Nephron progenitor cell (in vitro differentiated cells): ENCODE results near the gene EIF4G1.

Experiments
- DNase-seq: peaks from one replicate; pipeline ENCODE4 v3.0.0; 2021
- H3K27ac Mint-ChIP-seq: 2 replicates; pipeline ENCODE4 v1.8.0; 2021; ENCODE audit warnings: mild to moderate bottlenecking, moderate library complexity, mixed read lengths
- H3K27me3 Mint-ChIP-seq: 2 replicates; pipeline ENCODE4 v1.8.0; 2021; ENCODE audit warnings: mild to moderate bottlenecking, low read depth, mixed read lengths; ENCODE audit not compliant: poor library complexity
- H3K36me3 Mint-ChIP-seq: 2 replicates; pipeline ENCODE4 v1.8.0; 2021; ENCODE audit warnings: low read depth, mixed read lengths
- H3K4me1 Mint-ChIP-seq: 2 replicates; pipeline ENCODE4 v1.8.0; 2021; ENCODE audit warnings: mixed read lengths
- H3K4me3 Mint-ChIP-seq: 2 replicates; pipeline ENCODE4 v1.8.0; 2021; ENCODE audit warnings: mild to moderate bottlenecking, moderate library complexity, mixed read lengths
- H3K9me3 Mint-ChIP-seq: 2 replicates; pipeline ENCODE4 v1.8.0; 2021; ENCODE audit warnings: mild to moderate bottlenecking, moderate library complexity, mixed read lengths
- CTCF ChIP-seq: fragments of 200-600 bp; sonication (generic); IDR thresholded peaks from 2 replicates; pipeline ENCODE4 v1.5.0; 2021; ENCODE audit warnings: antibody characterized with exemption

Gene EIF4G1

GRCh38 chr3:184381261-184382224 lies 67.1 kb downstream of the EIF4G1 start:
- no peak for TF ChIP-seq CTCF
- Mint-ChIP-seq H3K36me3 (no peaks in the 10 kb centered on the region), H3K4me3 (peak overlapping the region; percentile 78), H3K27ac (no peak overlapping the region), H3K27me3 (peaks cover 43% of the 10 kb centered on the region), H3K4me1 (peaks cover 30% of the 10 kb centered on the region), H3K9me3 (no peaks in the 10 kb centered on the region)
- DNase-seq, result peak; percentile 47

GRCh38 chr3:184382326-184383032 lies 68.1 kb downstream of the EIF4G1 start:
- Mint-ChIP-seq H3K27ac (no peak overlapping the region), H3K4me1 (peaks cover 20% of the 10 kb centered on the region), H3K36me3 (no peaks in the 10 kb centered on the region), H3K4me3 (no peak overlapping the region), H3K27me3 (peaks cover 40% of the 10 kb centered on the region), H3K9me3 (no peaks in the 10 kb centered on the region)
- DNase-seq, result no peak
- TF ChIP-seq CTCF, result no peak

DNA sequence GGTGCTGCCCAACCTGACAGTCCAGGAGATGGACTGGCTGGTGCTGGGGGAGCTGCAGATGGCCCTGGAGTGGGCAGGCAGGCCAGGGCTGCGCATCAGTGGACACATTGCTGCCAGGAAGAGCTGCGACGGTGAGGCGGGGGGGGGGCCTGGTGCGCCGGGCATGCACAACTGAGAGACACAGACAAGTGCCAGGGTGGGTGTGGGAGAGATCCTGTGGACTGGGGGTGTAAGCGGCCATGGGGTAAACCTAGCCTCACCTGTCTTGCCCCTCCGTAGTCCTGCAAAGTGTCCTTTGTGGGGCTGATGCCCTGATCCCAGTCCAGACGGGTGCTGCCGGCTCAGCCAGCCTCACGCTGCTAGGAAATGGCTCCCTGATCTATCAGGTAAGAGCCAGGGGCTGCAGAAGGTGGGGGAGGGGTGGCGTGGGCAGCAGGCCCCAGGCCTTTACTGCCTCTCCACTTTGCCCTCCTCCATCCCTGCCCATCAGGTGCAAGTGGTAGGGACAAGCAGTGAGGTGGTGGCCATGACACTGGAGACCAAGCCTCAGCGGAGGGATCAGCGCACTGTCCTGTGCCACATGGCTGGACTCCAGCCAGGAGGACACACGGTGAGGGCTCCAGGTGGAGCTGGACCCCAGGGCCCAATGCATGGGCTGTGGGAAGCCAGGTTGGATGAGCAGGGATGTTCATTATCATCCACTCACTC lies 68.8 kb downstream of the EIF4G1 start:
- Mint-ChIP-seq H3K27ac (no peak overlapping the region), H3K4me1 (peaks cover 13% of the 10 kb centered on the region), H3K9me3 (no peaks in the 10 kb centered on the region), H3K27me3 (peaks cover 38% of the 10 kb centered on the region), H3K36me3 (no peaks in the 10 kb centered on the region), H3K4me3 (no peak overlapping the region)
- DNase-seq, result no peak
- TF ChIP-seq CTCF, result no peak

GRCh38 chr3:184384342-184384741 lies 69.9 kb downstream of the EIF4G1 start:
- no peak for DNase-seq
- no peak overlapping the region for H3K27ac Mint-ChIP-seq
- H3K36me3 Mint-ChIP-seq, result no peaks in the 10 kb centered on the region
- no peaks in the 10 kb centered on the region for H3K9me3 Mint-ChIP-seq
- H3K4me3 Mint-ChIP-seq, result no peak overlapping the region
- TF ChIP-seq CTCF, result no peak
- H3K27me3 Mint-ChIP-seq, result peaks cover 28% of the 10 kb centered on the region
- H3K4me1 Mint-ChIP-seq, result peaks cover 6% of the 10 kb centered on the region
